ENCODE measurements around the gene ZSCAN26. TPM values are rescaled to one million over a fixed set of nuclear protein-coding genes. Genes with fewer than 3 reads are reported as not detected.

Gene ZSCAN26
- 23.1 TPM for polyA plus RNA-seq (2013)

DNA sequence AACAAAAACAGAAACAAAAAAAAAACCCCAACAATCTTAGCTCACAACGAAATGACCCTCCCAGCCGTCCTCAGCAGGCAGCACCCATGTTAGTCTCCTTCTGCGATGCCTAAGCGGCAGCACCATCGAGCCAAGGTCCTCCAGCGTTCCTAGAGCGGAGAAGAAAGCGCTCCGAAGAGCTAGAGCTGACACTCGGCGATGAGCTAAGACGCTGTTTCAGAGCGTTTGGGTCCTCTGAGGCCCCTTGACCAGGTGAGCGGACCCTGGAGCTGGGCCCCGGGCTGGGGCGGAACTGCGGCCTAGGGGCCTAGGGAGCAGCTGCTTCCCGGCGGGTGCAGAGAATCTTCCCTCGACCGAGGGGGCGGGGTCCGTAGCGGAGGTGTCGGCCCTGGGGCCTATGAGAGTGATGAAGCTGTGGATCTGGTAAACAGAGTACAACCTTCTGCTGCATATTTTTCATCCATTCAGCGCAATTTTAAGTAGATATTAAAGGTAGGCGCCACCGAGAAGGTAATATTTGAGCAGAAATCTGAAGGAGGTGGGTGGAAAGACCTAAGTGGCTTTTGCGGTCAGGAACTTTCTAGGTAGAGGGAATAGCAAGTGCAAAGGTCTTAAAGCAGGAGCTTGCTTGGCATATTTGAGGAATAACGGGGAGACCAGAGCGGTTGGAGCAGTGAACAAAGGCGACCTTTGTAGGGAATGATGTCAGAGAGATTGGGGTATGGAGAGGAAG is at the start of gene ZSCAN26:
Gene ZSCAN26 (plus strand): TSS at position 182 of the 733 bp plus-strand sequence. CDS start 4,777 bp downstream, outside the sequence.
- no peaks in the 10 kb centered on the region for H3K9me3 ChIP-seq (ENCODE audit: control extremely low read depth in 1 of 5, control insufficient read depth in 4 of 5, insufficient read depth in 2 of 5, low read depth in 1 of 5, low read length in 4 of 5)
- H3K4me1 ChIP-seq (ENCODE audit: control extremely low read depth in 1 of 4, control insufficient read depth in 4 of 4, insufficient read depth in 4 of 4, low read length in 3 of 4): peaks cover 11 to 40% (median 19%) of the 10 kb centered on the region in 4 experiments
- 0% methylated on average over 27 of the region's 32 CpGs for WGBS (ENCODE audit: insufficient coverage)
- H3K27ac ChIP-seq (ENCODE audit: insufficient read depth in 1 of 2, low read depth in 1 of 2, low read length in 2 of 2, poor library complexity in 1 of 2, severe bottlenecking in 2 of 2): peak within 1 kb of the TSS; percentile 74 to 90
- ChIA-PET CTCF (interaction anchor here (0.6 to 2.4 kb wide), 10 partner anchors 14 to 125 kb away, joined by 3 to 15 read pairs (median 6); partner anchors contain the start of genes PGBD1, ZKSCAN4 and ZKSCAN8), POLR2A (interaction anchor here (0.7 to 2.5 kb wide), 3 partner anchors 13 to 69 kb away, joined by 3 to 11 read pairs (median 5); partner anchors contain the start of genes ZKSCAN4 and ZSCAN31)
- DNase-seq: peak; percentile 93 to 97 (median 96)
- H3K27me3 ChIP-seq (replicated peaks in 2 of 5; ENCODE audit: control insufficient read depth in 4 of 5, insufficient read depth in 5 of 5, low read length in 4 of 5): no peaks in the 10 kb centered on the region
- peak within 1 kb of the TSS; percentile 52 to 95 (median 90) for H3K4me3 ChIP-seq (ENCODE audit: control insufficient read depth in 1 of 7, extremely low read depth in 1 of 7, insufficient read depth in 4 of 7, low read depth in 2 of 7, low read length in 6 of 7)
- H3K36me3 ChIP-seq (ENCODE audit: control insufficient read depth in 4 of 4, insufficient read depth in 4 of 4, low read length in 3 of 4): peaks cover 3 to 14% (median 5%) of the 10 kb centered on the region in 4 experiments

DNA sequence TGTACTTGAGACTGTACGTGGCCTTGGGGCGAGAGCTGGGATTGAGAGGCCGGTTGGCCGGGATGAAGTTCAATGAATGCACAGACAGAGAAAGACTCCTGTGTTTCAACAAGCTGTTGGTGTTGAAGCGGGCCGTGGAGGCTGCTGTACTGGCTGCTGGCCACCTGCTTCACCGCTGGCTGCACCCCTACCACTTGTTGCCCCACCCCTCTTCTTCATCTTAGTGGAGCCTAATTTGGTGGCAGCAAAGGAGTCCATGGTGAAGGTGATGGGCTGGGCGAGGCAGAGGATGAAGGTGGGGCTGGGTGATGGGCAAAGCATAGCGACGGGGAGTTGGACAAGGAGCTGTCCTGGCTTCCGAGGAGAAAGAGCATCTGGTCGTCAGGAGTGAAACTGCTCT is 49.1 kb upstream of the ZSCAN26 start:
- no peak for DNase-seq
- Histone ChIP-seq H3K4me3 (ENCODE audit: control insufficient read depth in 1 of 7, extremely low read depth in 1 of 7, insufficient read depth in 4 of 7, low read depth in 2 of 7, low read length in 6 of 7) (peak overlapping the region in 4 of 7 experiments; percentile 62 to 80 (median 72)), H3K27ac (ENCODE audit: insufficient read depth in 1 of 2, low read depth in 1 of 2, low read length in 2 of 2, poor library complexity in 1 of 2, severe bottlenecking in 2 of 2) (no peak overlapping the region), H3K9me3 (ENCODE audit: control extremely low read depth in 1 of 5, control insufficient read depth in 4 of 5, insufficient read depth in 2 of 5, low read depth in 1 of 5, low read length in 4 of 5) (no peaks in the 10 kb centered on the region), H3K4me1 (ENCODE audit: control extremely low read depth in 1 of 4, control insufficient read depth in 4 of 4, insufficient read depth in 4 of 4, low read length in 3 of 4) (peaks cover 0 to 28% (median 14%) of the 10 kb centered on the region in 4 experiments), H3K36me3 (ENCODE audit: control insufficient read depth in 4 of 4, insufficient read depth in 4 of 4, low read length in 3 of 4) (no peaks in the 10 kb centered on the region), H3K27me3 (replicated peaks in 2 of 5; ENCODE audit: control insufficient read depth in 4 of 5, insufficient read depth in 5 of 5, low read length in 4 of 5) (peaks cover 0 to 26% (median 14%) of the 10 kb centered on the region in 5 experiments)
- ChIA-PET CTCF (interaction anchor here (0.7 to 1.4 kb wide), 5 partner anchors 10 to 137 kb away, joined by 3 to 5 read pairs (median 4); partner anchors contain the start of gene ZKSCAN8), POLR2A (interaction anchor here (1.1 kb wide), 1 partner anchor 138 kb away, joined by 5 read pairs; no protein-coding TSS in a partner anchor)
- WGBS (ENCODE audit: insufficient coverage): 94% methylated on average over 9 of the region's 12 CpGs

DNA sequence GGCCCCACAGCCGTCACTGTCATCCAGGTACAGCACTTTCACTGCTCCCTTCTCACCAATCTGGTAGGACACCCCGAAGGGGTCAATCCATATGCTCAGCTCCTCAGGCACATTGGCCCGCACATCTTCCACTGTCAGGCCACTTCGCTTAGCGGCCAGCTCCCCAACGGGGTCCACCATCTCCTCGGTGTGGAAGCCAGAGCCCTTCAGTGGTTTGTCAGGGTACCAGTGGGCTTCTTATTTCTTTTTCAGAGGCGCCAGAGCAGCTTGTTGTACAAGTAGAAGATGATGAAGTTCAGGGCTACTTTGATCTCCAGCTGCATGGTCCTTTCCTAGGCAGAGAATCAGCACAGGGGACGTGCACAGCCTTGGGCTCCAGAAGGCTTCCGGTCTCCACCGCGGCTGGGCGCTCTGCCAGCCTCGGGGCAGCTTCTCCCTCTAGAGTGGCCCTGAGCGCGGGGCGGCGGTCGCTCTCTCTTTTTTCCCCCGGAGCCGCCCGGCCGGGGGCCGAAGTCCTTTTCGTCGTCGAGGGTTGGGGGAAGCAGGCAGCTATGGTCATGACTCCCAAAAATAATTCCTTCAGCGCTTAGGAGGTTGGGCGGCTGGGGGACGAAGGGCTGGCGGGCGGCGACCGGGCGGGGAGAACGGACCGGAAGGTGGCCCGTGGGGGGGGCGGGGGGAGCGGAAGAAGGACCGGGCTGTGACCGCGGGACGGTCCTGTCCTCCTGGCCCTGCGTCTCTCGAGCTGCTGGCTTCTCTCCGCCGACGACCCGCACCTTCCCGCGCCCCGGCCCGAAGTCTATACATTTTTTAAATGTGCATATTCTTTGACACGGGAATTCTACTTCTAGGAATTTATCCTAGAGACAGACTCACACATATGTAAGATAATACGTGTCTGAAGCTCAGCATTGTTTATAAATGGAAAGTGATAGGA is 48.4 kb upstream of the ZSCAN26 start:
- POLR2A ChIA-PET: interaction anchor here (1.1 kb wide), 1 partner anchor 137 kb away, joined by 5 read pairs; no protein-coding TSS in a partner anchor
- WGBS (ENCODE audit: insufficient coverage): 15% methylated on average over 21 of the region's 56 CpGs
- H3K4me1 ChIP-seq (ENCODE audit: control extremely low read depth in 1 of 4, control insufficient read depth in 4 of 4, insufficient read depth in 4 of 4, low read length in 3 of 4): peaks cover 0 to 22% (median 13%) of the 10 kb centered on the region in 4 experiments

DNA sequence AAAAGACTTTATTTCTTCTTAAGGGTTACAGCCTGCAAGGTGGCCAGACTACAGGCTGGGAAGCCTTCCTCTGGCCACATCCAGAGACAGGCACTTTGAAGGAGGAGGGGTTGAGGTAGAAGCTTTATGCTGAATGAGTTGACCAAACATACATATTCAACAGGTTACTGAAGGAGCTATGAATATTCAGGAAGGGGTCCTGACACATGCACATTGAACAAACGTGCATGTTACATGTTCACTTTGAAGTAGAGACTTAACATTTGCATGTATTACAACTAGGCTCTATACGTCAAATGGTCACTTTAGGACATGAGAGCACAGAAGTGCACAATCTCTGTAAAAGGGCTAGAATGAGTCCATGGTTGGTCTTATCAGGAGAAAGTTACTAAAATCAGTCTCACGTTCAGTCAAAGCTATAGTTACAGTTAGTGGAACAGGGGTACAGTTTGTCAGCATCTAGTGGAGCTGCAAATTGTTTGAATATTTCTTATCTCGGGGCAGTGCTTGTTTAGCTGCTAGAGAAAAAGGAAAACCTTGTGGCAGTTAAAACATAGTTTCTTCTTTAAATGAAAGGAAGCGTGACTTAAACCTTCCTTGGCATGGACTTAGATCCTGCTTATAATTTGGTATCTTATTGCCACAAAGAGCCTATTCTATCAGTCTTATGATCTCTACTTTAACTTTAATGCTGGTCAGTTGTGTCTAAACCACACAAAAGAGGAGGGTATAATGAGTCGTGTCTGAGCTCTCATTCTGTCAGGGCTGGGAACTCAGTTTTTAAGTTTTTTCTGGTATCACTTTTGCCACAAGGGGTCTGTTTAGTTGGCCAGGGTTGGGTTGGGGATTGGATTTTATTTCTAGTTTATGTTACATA is 46.4 kb upstream of the ZSCAN26 start:
- Histone ChIP-seq H3K4me3 (ENCODE audit: control insufficient read depth in 1 of 7, extremely low read depth in 1 of 7, insufficient read depth in 4 of 7, low read depth in 2 of 7, low read length in 6 of 7) (peak overlapping the region in 1 of 7 experiments; percentile 32), H3K9me3 (ENCODE audit: control extremely low read depth in 1 of 5, control insufficient read depth in 4 of 5, insufficient read depth in 2 of 5, low read depth in 1 of 5, low read length in 4 of 5) (no peaks in the 10 kb centered on the region), H3K27ac (ENCODE audit: insufficient read depth in 1 of 2, low read depth in 1 of 2, low read length in 2 of 2, poor library complexity in 1 of 2, severe bottlenecking in 2 of 2) (peak overlapping the region in 1 of 2 experiments; percentile 46), H3K4me1 (ENCODE audit: control extremely low read depth in 1 of 4, control insufficient read depth in 4 of 4, insufficient read depth in 4 of 4, low read length in 3 of 4) (peaks cover 6 to 30% (median 19%) of the 10 kb centered on the region in 4 experiments), H3K36me3 (ENCODE audit: control insufficient read depth in 4 of 4, insufficient read depth in 4 of 4, low read length in 3 of 4) (no peaks in the 10 kb centered on the region), H3K27me3 (replicated peaks in 2 of 5; ENCODE audit: control insufficient read depth in 4 of 5, insufficient read depth in 5 of 5, low read length in 4 of 5) (peaks cover 0 to 4% (median under 1%) of the 10 kb centered on the region in 5 experiments)
- POLR2A ChIA-PET: interaction anchor here (0.6 kb wide), 1 partner anchor 197 kb away, joined by 3 read pairs; no protein-coding TSS in a partner anchor
- WGBS (ENCODE audit: insufficient coverage): 43% methylated on average over 4 of the region's 6 CpGs
- DNase-seq: peak in 2 of 3 donors; percentile 28 to 45
- CTCF ChIA-PET: interaction anchor here (1.0 to 2.2 kb wide), 4 partner anchors 9 to 138 kb away, joined by 3 to 8 read pairs (median 4); partner anchors contain the start of gene ZSCAN26

More for the DNA sequence above, 48.4 kb upstream of the ZSCAN26 start:
- H3K9me3 ChIP-seq (ENCODE audit: control extremely low read depth in 1 of 5, control insufficient read depth in 4 of 5, insufficient read depth in 2 of 5, low read depth in 1 of 5, low read length in 4 of 5): no peaks in the 10 kb centered on the region
- CTCF ChIA-PET: interaction anchor here (0.7 to 1.4 kb wide), 6 partner anchors 9 to 137 kb away, joined by 3 to 5 read pairs (median 4); partner anchors contain the start of gene ZKSCAN8
- peak; percentile 64 to 89 (median 87) for DNase-seq
- H3K36me3 ChIP-seq (ENCODE audit: control insufficient read depth in 4 of 4, insufficient read depth in 4 of 4, low read length in 3 of 4): no peaks in the 10 kb centered on the region
- H3K27me3 ChIP-seq (replicated peaks in 2 of 5; ENCODE audit: control insufficient read depth in 4 of 5, insufficient read depth in 5 of 5, low read length in 4 of 5): peaks cover 0 to 19% (median 7%) of the 10 kb centered on the region in 5 experiments
- peak overlapping the region; percentile 42 to 80 (median 65) for H3K4me3 ChIP-seq (ENCODE audit: control insufficient read depth in 1 of 7, extremely low read depth in 1 of 7, insufficient read depth in 4 of 7, low read depth in 2 of 7, low read length in 6 of 7)
- H3K27ac ChIP-seq (ENCODE audit: insufficient read depth in 1 of 2, low read depth in 1 of 2, low read length in 2 of 2, poor library complexity in 1 of 2, severe bottlenecking in 2 of 2): peak overlapping the region in 1 of 2 experiments; percentile 65

DNA sequence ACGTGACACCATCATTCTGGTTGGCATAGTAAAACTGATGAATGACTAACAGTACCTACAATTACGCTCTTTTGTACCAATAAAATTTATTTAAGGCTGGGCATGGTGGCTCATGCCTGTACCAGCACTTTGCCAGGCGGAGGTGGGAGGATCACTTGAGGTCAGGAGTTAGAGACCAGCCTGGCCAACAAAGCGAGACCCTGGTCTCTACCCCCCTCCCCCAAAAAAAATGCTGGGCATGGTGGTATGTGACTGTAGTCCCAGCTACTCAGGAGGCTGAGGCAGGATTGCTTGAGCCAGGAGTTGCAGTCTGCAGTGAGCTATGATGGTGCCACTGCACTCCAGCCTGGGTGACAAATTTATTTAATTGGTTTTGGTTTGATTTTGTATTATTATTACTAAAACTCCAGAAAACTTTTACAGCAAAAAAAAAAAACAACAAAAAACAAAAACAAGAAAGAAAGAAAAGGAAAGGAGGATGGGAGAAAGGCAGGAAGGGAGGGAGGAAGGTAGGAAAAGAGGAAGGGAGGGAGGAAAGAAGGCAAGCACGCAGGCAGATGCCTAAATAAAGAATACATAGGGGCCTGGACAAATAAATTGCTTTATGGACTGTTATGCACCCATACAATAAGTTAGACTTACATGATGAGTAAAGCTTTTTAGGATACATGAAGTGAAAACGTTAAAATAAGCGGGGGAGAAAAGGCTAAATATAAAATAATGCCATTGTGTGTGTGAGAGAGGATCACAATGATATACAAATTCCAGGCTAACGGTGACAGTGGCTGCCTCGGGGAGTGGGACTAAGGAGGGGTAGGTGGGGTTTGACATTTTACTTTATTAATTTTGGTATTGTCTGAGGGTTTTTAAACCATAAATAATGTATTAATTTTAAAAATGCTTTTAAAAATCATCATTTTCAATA is 42.5 kb upstream of the ZSCAN26 start:
- no peaks in the 10 kb centered on the region for H3K9me3 ChIP-seq (ENCODE audit: control extremely low read depth in 1 of 5, control insufficient read depth in 4 of 5, insufficient read depth in 2 of 5, low read depth in 1 of 5, low read length in 4 of 5)
- peak overlapping the region; percentile 51 to 87 for H3K27ac ChIP-seq (ENCODE audit: insufficient read depth in 1 of 2, low read depth in 1 of 2, low read length in 2 of 2, poor library complexity in 1 of 2, severe bottlenecking in 2 of 2)
- peaks cover 0 to 4% (median 0%) of the 10 kb centered on the region in 5 experiments for H3K27me3 ChIP-seq (replicated peaks in 2 of 5; ENCODE audit: control insufficient read depth in 4 of 5, insufficient read depth in 5 of 5, low read length in 4 of 5)
- 33% methylated on average over 5 of the region's 9 CpGs for WGBS (ENCODE audit: insufficient coverage)
- ChIA-PET CTCF (interaction anchor here (0.9 kb wide), 1 partner anchor 83 kb away, joined by 3 read pairs; the partner anchor contains the start of gene ZKSCAN8), POLR2A (no interaction called here)
- no peak for DNase-seq
- H3K36me3 ChIP-seq (ENCODE audit: control insufficient read depth in 4 of 4, insufficient read depth in 4 of 4, low read length in 3 of 4): peaks cover 6 to 24% (median 19%) of the 10 kb centered on the region in 4 experiments
- peaks cover 16 to 42% (median 30%) of the 10 kb centered on the region in 4 experiments for H3K4me1 ChIP-seq (ENCODE audit: control extremely low read depth in 1 of 4, control insufficient read depth in 4 of 4, insufficient read depth in 4 of 4, low read length in 3 of 4)
- H3K4me3 ChIP-seq (ENCODE audit: control insufficient read depth in 1 of 7, extremely low read depth in 1 of 7, insufficient read depth in 4 of 7, low read depth in 2 of 7, low read length in 6 of 7): peak overlapping the region; percentile 79 to 98 (median 91)
